PC-3 (cell line): Measurements from ENCODE around the gene GRB7. TPM values are rescaled to one million over a fixed set of nuclear protein-coding genes. Genes with fewer than 3 reads are reported as not detected.

Source experiments
- ATAC-seq: fragments of 200-7000 bp; cut with Tn5 transposase; 2 replicates; pipeline ENCODE4 v1.9.1; 2020; ENCODE audit warnings: mild to moderate bottlenecking, moderate library complexity
- BruUV-seq: library from RNA; stranded (reverse); fragments of 400-500 nt; replicated peaks from 2 replicates; lab custom pipeline; 2021; lab: Mats Ljungman, UMichigan
- CTCF ChIA-PET: fragments of 300-600 bp; sonication (Branson Sonifier 250); formaldehyde crosslinking; loops from one replicate; lab custom pipeline; 2022; ENCODE audit warnings: antibody characterized with exemption; lab: Charles Lee
- POLR2A ChIA-PET: fragments of 300-600 bp; sonication (Branson Sonifier 250); formaldehyde crosslinking; loops from one replicate; lab custom pipeline; 2022; ENCODE audit warnings: antibody characterized with exemption; ENCODE audit not compliant: unreplicated experiment; lab: Charles Lee
- DNase-seq: peaks from one replicate; pipeline ENCODE4 v3.0.0-alpha.2; 2015
- H2AFZ ChIP-seq: fragments of 300-600 bp; sonication (generic); 2 replicates; pipeline ENCODE4 v1.6.0; 2016; ENCODE audit warnings: antibody characterized with exemption, low read length
- H3F3A ChIP-seq: fragments of 300-600 bp; sonication (generic); one replicate; pipeline ENCODE4 v1.6.0; 2017; ENCODE audit warnings: antibody characterized with exemption, low read length, control low read depth, mild to moderate bottlenecking; ENCODE audit not compliant: unreplicated experiment
- H3K27ac ChIP-seq: fragments of 300-600 bp; sonication (generic); 2 replicates; pipeline ENCODE4 v1.5.1; 2016; ENCODE audit warnings: mild to moderate bottlenecking, low read length
- H3K27me3 ChIP-seq: fragments of 300-600 bp; sonication (generic); 2 replicates; pipeline ENCODE4 v1.6.1; 2016; ENCODE audit warnings: low read length, mixed read lengths
- H3K36me3 ChIP-seq: fragments of 300-600 bp; sonication (generic); 2 replicates; pipeline ENCODE4 v1.6.1; 2016; ENCODE audit warnings: low read depth, mixed run types, low read length, mixed read lengths
- H3K4me1 ChIP-seq: fragments of 300-600 bp; sonication (generic); 2 replicates; pipeline ENCODE4 v1.5.1; 2016; ENCODE audit warnings: low read length; ENCODE audit not compliant: insufficient read depth
- H3K4me2 ChIP-seq: fragments of 300-600 bp; sonication (generic); 2 replicates; pipeline ENCODE4 v1.6.0; 2016; ENCODE audit warnings: low read length
- H3K4me3 ChIP-seq: fragments of 300-600 bp; sonication (generic); 2 replicates; pipeline ENCODE4 v1.5.1; 2016; ENCODE audit warnings: mild to moderate bottlenecking, low read length, mixed read lengths
- H3K79me2 ChIP-seq: fragments of 300-600 bp; sonication (generic); 2 replicates; pipeline ENCODE4 v1.6.1; 2017; ENCODE audit warnings: low read length, mixed read lengths
- H3K9ac ChIP-seq: fragments of 300-600 bp; sonication (generic); 2 replicates; pipeline ENCODE4 v1.6.0; 2016; ENCODE audit warnings: mild to moderate bottlenecking, low read length
- H3K9me2 ChIP-seq: fragments of 300-600 bp; sonication (generic); replicated peaks from 2 replicates; pipeline ENCODE4 v1.6.1; 2016; ENCODE audit warnings: mixed run types, low read length, mixed read lengths
- H3K9me3 ChIP-seq: fragments of 300-600 bp; sonication (generic); 2 replicates; pipeline ENCODE4 v1.6.1; 2016; ENCODE audit warnings: low read length, mixed read lengths
- H4K20me1 ChIP-seq: fragments of 300-600 bp; sonication (generic); 2 replicates; pipeline ENCODE4 v1.6.1; 2016; ENCODE audit warnings: low read length, mixed read lengths
- EZH2 ChIP-seq: fragments of 300-600 bp; sonication (generic); IDR thresholded peaks from one replicate; pipeline ENCODE4 v1.6.1; 2017; ENCODE audit warnings: antibody characterized with exemption, mild to moderate bottlenecking, low read length; ENCODE audit not compliant: unreplicated experiment
- EZH2phosphoT487 ChIP-seq: fragments of 300-600 bp; sonication (generic); IDR thresholded peaks from 2 replicates; pipeline ENCODE4 v1.6.1; 2018; ENCODE audit warnings: mild to moderate bottlenecking, antibody characterized with exemption, low read length, borderline replicate concordance
- intact Hi-C: fragments of 100-400 bp; cut with micrococcal nuclease; formaldehyde crosslinking; loops from 2 replicates; pipeline ENCODE4 v1.9.0; 2023
- total RNA-seq: library from RNA; depleted of rRNA; stranded (reverse); fragments of >200 nt; gene quantifications from 2 replicates; pipeline ENCODE4 v1.2.3, GENCODE V29; 2014
- TF ChIP-seq, protein P1 (sequence below): fragments of 300-600 bp; sonication (generic); conservative IDR thresholded peaks from 2 replicates; pipeline ENCODE4 v1.5.1; 2017; ENCODE audit warnings: antibody characterized with exemption, low read depth, mild to moderate bottlenecking, low read length

GRB7 gene
- total RNA-seq, 1 experiment from 2014 or later: 31.3 TPM

DNA sequence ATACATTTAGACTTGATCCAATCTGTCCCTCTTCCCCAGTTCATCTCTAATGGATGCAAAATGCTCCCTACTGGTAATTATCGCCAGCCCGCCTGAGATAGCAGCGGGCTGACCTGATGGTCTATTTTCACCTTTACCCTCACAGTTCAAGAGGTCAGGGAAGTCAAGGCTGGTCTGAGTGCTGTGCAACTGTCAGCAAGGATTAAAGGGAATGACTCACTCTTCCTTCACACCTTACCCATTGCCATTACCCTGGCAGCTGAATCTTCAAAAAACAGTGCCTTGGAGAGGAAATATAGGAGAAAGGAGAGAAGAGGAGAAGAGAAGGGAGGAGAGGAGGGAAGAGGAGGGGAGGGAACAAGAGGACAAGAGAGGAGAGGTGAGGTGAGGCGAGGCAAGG lies 36.3 kb downstream of the GRB7 start:
- POLR2A ChIA-PET: no interaction called here
- intact Hi-C loops: no loop called here
- DNase-seq: no peak

DNA sequence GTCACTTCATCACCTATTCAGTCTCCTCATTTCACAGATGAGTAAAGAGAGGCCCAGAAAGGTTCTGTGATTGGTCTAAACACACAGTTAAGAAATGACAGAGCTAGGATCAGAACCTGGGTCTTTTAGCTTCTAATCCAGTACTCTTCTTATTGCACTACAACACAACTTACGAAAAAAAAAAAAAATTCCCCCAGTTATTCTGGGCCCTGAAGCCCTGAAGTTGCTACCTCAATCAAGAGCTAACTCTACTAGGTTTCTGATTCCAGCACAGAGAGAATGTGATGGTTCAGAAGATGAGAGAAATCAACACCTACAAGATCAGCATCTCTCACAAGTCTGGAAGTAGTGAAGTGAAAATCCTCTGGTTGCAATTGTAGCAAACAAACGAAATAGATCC lies 37.3 kb downstream of the GRB7 start:
- peaks cover 11% of the 10 kb centered on the region for H3K4me1 ChIP-seq
- peaks cover 17% of the 10 kb centered on the region for H3K27me3 ChIP-seq
- no peak for TF ChIP-seq EZH2phosphoT487
- TF ChIP-seq, protein P1, sequence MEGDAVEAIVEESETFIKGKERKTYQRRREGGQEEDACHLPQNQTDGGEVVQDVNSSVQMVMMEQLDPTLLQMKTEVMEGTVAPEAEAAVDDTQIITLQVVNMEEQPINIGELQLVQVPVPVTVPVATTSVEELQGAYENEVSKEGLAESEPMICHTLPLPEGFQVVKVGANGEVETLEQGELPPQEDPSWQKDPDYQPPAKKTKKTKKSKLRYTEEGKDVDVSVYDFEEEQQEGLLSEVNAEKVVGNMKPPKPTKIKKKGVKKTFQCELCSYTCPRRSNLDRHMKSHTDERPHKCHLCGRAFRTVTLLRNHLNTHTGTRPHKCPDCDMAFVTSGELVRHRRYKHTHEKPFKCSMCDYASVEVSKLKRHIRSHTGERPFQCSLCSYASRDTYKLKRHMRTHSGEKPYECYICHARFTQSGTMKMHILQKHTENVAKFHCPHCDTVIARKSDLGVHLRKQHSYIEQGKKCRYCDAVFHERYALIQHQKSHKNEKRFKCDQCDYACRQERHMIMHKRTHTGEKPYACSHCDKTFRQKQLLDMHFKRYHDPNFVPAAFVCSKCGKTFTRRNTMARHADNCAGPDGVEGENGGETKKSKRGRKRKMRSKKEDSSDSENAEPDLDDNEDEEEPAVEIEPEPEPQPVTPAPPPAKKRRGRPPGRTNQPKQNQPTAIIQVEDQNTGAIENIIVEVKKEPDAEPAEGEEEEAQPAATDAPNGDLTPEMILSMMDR: no peak
- no peak for TF ChIP-seq EZH2
- no peak overlapping the region for H2AFZ ChIP-seq
- no peak overlapping the region for H3K27ac ChIP-seq
- intact Hi-C loops: no loop called here
- ChIA-PET POLR2A (interaction anchor here (0.6 kb wide), 1 partner anchor 169 kb away, joined by 13 read pairs; no protein-coding TSS in a partner anchor), CTCF (no interaction called here)
- no peak overlapping the region for H3K4me2 ChIP-seq
- no peaks in the 10 kb centered on the region for H3K9me3 ChIP-seq
- H3F3A ChIP-seq: no peaks in the 10 kb centered on the region
- H3K9me2 ChIP-seq: no peaks in the 10 kb centered on the region
- no peaks in the 10 kb centered on the region for H4K20me1 ChIP-seq
- ATAC-seq: no peak
- DNase-seq: no peak
- no peak overlapping the region for H3K4me3 ChIP-seq
- H3K79me2 ChIP-seq: no peaks in the 10 kb centered on the region
- BruUV-seq: no TSS peak
- no peaks in the 10 kb centered on the region for H3K36me3 ChIP-seq
- no peak overlapping the region for H3K9ac ChIP-seq

More for the DNA sequence above, 36.3 kb downstream of the GRB7 start:
- BruUV-seq: no TSS peak
- no peak for ATAC-seq
- H2AFZ ChIP-seq: no peak overlapping the region
- H3K27ac ChIP-seq: no peak overlapping the region
- no peaks in the 10 kb centered on the region for H4K20me1 ChIP-seq
- no peaks in the 10 kb centered on the region for H3K9me2 ChIP-seq
- no peak overlapping the region for H3K4me2 ChIP-seq
- H3K27me3 ChIP-seq: peaks cover 17% of the 10 kb centered on the region
- no peak for TF ChIP-seq EZH2phosphoT487
- TF ChIP-seq EZH2: no peak
- no peaks in the 10 kb centered on the region for H3K9me3 ChIP-seq
- no peak overlapping the region for H3K4me3 ChIP-seq
- H3K4me1 ChIP-seq: peaks cover 18% of the 10 kb centered on the region
- H3K9ac ChIP-seq: no peak overlapping the region
- CTCF ChIA-PET: no interaction called here
- H3K36me3 ChIP-seq: no peaks in the 10 kb centered on the region
- no peaks in the 10 kb centered on the region for H3F3A ChIP-seq
- no peaks in the 10 kb centered on the region for H3K79me2 ChIP-seq

DNA sequence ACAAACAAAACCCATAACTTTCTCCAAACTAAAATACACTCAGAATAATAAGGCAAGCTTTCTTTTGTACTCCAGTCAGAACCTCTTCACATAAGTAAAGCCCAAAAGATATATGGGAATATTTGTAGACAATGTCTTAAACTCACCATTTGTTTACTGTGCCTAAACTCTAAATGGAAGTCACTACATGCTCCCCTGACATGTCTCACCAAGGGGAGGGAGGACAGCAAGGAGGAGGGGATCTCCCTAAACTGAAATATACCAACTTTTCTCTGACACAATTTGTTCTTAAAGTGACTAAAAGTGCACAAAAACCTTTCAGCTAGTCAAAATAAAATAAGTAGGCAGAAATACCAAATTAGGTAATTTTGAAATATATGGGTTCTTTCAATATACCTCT lies 38.5 kb downstream of the GRB7 start:
- no peak overlapping the region for H3K27ac ChIP-seq
- TF ChIP-seq, protein P1: no peak
- TF ChIP-seq EZH2 (no peak), EZH2phosphoT487 (no peak)
- no peaks in the 10 kb centered on the region for H3F3A ChIP-seq
- no peaks in the 10 kb centered on the region for H4K20me1 ChIP-seq
- intact Hi-C loops: no loop called here
- no peak overlapping the region for H2AFZ ChIP-seq
- no peaks in the 10 kb centered on the region for H3K36me3 ChIP-seq
- POLR2A ChIA-PET: no interaction called here
- no peaks in the 10 kb centered on the region for H3K9me2 ChIP-seq
- no peak overlapping the region for H3K4me3 ChIP-seq
- no peak overlapping the region for H3K9ac ChIP-seq
- H3K4me1 ChIP-seq: no peaks in the 10 kb centered on the region
- DNase-seq (no peak), ATAC-seq (no peak)
- H3K27me3 ChIP-seq: peaks cover 17% of the 10 kb centered on the region
- H3K4me2 ChIP-seq: no peak overlapping the region
- CTCF ChIA-PET: interaction anchor here (0.6 kb wide), 1 partner anchor 12 kb away, joined by 4 read pairs; no protein-coding TSS in a partner anchor
- H3K79me2 ChIP-seq: no peaks in the 10 kb centered on the region
- H3K9me3 ChIP-seq: no peaks in the 10 kb centered on the region
- BruUV-seq: no TSS peak
